AG09319 (cell line): ENCODE data around the gene MOB3A.

Source experiments
- DNase-seq: peaks from one replicate; pipeline ENCODE4 v3.0.0-alpha.2; 2010; ENCODE audit warnings: low read depth; ENCODE audit errors: extremely low read depth
- CTCF ChIP-seq: IDR thresholded peaks from 2 replicates; pipeline ENCODE4 v1.5.1; 2011; ENCODE audit warnings: low read depth, mild to moderate bottlenecking, inconsistent platforms, low read length, moderate library complexity

The MOB3A gene

GRCh38 chr19:2077398-2077797 is 18.7 kb downstream of the MOB3A start:
- no peak for TF ChIP-seq CTCF
- no peak for DNase-seq

DNA sequence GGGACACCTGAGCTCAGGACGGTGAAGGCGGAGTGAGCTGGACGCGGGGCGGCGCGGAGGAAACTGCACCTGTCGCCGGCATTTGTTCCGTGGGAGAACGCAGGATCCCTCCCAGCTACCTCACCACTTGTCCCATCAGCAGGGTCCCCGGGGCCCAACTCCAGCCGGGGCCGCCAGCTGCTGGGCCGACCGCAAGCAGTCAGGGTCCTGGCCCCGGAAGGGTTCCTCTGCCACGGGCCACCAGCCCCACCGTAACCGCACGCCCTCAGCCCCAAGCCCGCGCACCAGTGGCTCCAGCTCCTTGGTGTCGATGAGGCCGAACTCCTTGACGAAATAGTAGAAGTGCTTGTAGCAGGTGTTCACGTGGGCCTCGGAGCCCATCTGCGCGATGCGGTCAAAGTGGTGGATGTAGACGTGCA is 19.6 kb downstream of the MOB3A start:
- TF ChIP-seq CTCF = no peak

GRCh38 chr19:2072757-2073551 is 23.2 kb downstream of the MOB3A start:
- TF ChIP-seq CTCF = no peak
- no peak for DNase-seq

More for the DNA sequence above, 19.6 kb downstream of the MOB3A start:
- no peak for DNase-seq

- no peak for DNase-seq
- TF ChIP-seq CTCF = no peak
Measured at GRCh38 chr19:2070986-2071673, 25.0 kb downstream of the MOB3A start.

DNA sequence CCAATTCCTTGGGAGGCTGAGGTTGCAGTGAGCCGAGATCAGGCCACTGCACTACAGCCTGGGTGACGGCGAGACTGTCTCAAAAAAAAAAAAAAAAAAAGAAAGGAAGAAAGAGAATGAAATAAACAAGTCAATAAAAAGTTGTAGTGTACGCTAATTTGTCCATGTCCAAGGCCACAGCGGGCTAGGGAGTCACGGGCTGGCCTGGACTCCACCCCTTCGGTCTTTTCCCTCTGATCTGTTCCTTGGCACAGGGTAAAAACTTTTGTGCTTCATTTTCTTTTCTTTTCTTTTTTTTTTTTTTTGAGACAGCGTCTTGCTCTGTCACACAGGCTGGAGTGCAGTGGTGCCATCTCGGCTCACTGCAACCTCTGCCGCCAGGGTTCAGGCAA is 25.7 kb downstream of the MOB3A start:
- DNase-seq = no peak
- no peak for TF ChIP-seq CTCF

DNA sequence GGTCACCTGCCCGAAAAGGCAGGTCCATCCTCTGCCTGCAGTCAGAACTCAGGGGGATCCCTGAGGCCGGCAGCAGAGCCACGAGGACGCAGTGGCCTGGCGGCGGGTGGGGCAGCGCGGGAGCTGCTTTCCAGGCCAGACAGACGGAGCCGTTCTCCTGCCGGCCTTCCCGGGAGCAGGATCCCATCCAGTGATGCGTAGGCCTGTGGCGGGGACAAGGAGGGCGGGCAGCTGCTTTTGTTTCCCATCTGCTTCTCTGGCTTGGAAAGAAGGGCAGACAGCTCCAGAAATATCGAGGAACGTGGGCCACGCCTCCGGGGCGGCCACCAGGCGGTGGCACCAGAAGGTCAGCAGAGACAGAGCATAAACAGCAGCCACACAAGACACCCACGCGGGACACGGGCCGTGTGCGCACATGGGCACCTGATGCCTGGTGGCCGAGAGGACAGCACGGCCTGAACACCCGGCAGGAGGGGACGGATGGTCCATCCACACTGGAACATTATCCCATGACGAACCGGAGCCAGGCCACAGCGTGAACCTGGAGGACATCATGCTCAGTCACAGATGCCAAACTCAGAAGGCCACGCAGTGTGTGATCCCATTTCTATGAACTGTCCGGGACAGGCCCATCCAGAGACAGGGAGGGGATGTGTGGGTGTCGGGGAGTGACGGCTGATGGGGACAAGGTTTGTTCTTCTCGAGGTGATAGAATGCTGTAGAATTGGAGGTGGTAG is 31.2 kb downstream of the MOB3A start:
- DNase-seq = no peak
- peak; percentile 14 for TF ChIP-seq CTCF

GRCh38 chr19:2064395-2064787 is 31.7 kb downstream of the MOB3A start:
- no peak for DNase-seq
- no peak for TF ChIP-seq CTCF
